Measurements from ENCODE around the gene DUOX1. TPM values are rescaled to one million over a fixed set of nuclear protein-coding genes. Genes with fewer than 3 reads are reported as not detected.
"Not testable (repeated sequence)": the region's sequence is repeated elsewhere in the genome, so short reads cannot be mapped to it uniquely, and the experiment has no call there.

DUOX1 gene
- total RNA-seq, 6 experiments from 2014 or later, result 0.02 to 0.26 (median 0.12) TPM; not detected in 1

- DNase-seq, result no peak
- Mint-ChIP-seq H3K27ac (no peak overlapping the region), H3K36me3 (ENCODE audit: low read depth) (no peaks in the 10 kb centered on the region), H3K27me3 (ENCODE audit: insufficient read depth) (peaks cover 47% of the 10 kb centered on the region), H3K9me3 (no peaks in the 10 kb centered on the region), H3K4me3 (no peak overlapping the region), H3K4me1 (ENCODE audit: low read depth) (no peaks in the 10 kb centered on the region)
- no peak for TF ChIP-seq CTCF (IDR thresholded peaks at IDR 0.05)
Observed at GRCh38 chr15:45100884-45101625, 28.7 kb upstream of the DUOX1 start.

DNA sequence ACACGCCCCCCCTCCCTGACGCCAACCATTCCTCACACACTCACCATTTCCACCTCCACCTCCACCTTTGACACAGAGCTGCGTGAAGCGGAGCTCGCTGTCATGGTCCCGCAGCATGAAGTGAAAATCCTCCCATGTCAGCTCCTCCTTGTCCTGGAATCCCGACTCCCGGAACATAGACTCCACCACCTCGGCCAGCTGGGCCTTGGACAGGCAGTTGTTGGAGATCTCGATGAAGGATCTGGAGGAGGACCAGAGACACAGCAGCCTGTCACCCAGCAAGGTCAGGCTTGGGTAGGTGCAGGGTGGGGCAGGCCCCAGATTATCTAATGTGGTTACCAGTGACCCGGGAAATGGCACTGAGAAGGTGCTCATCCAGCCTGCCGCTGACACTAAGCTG, 28.0 kb upstream of the DUOX1 start:
- DNase-seq, result no peak
- Mint-ChIP-seq H3K4me1 (ENCODE audit: low read depth) (no peaks in the 10 kb centered on the region), H3K4me3 (no peak overlapping the region; the same call in 1 of the 2 replicates), H3K27me3 (ENCODE audit: insufficient read depth) (peaks cover 48% of the 10 kb centered on the region), H3K36me3 (ENCODE audit: low read depth) (no peaks in the 10 kb centered on the region), H3K9me3 (no peaks in the 10 kb centered on the region), H3K27ac (no peak overlapping the region)
- no peak for TF ChIP-seq CTCF (IDR thresholded peaks at IDR 0.05)

DNA sequence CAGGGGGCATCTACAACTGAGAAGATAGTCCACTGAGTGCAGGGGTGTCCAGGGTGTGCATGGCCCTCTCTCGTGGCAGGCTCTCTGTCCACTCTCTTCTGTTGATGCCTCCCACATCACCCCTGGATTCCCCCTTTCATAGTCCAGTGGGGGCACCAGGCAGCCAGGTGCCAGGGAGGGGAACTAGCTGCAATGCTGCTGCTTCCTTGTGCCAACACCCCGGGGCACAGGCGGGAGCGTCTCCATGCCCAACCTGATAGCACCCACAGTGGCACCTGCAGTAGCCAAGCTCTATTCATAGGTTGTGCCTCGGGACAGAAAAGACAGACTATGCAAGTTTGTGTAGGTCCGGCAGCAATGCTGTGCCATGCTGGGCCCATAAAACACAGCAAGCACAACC, 27.6 kb upstream of the DUOX1 start:
- Mint-ChIP-seq H3K4me3 (no peak overlapping the region), H3K36me3 (ENCODE audit: low read depth) (no peaks in the 10 kb centered on the region), H3K27ac (no peak overlapping the region), H3K4me1 (ENCODE audit: low read depth) (no peaks in the 10 kb centered on the region), H3K9me3 (no peaks in the 10 kb centered on the region), H3K27me3 (ENCODE audit: insufficient read depth) (peaks cover 44% of the 10 kb centered on the region)
- no peak for DNase-seq
- no peak for TF ChIP-seq CTCF (IDR thresholded peaks at IDR 0.05)

GRCh38 chr15:45104170-45104569, 25.6 kb upstream of the DUOX1 start:
- not testable (repeated sequence) for DNase-seq; H3K27ac Mint-ChIP-seq; H3K4me3 Mint-ChIP-seq; H3K4me1 Mint-ChIP-seq (ENCODE audit: low read depth); H3K36me3 Mint-ChIP-seq (ENCODE audit: low read depth); H3K9me3 Mint-ChIP-seq
- H3K27me3 Mint-ChIP-seq (ENCODE audit: insufficient read depth), result peaks cover 34% of the 10 kb centered on the region

GRCh38 chr15:45105586-45105985, 24.2 kb upstream of the DUOX1 start:
- Mint-ChIP-seq H3K27me3 (ENCODE audit: insufficient read depth) (peaks cover 42% of the 10 kb centered on the region), H3K4me1 (ENCODE audit: low read depth) (no peaks in the 10 kb centered on the region), H3K4me3 (no peak overlapping the region), H3K36me3 (ENCODE audit: low read depth) (no peaks in the 10 kb centered on the region), H3K27ac (no peak overlapping the region), H3K9me3 (no peaks in the 10 kb centered on the region)
- TF ChIP-seq CTCF (IDR thresholded peaks at IDR 0.05), result no peak
- no peak for DNase-seq

DNA sequence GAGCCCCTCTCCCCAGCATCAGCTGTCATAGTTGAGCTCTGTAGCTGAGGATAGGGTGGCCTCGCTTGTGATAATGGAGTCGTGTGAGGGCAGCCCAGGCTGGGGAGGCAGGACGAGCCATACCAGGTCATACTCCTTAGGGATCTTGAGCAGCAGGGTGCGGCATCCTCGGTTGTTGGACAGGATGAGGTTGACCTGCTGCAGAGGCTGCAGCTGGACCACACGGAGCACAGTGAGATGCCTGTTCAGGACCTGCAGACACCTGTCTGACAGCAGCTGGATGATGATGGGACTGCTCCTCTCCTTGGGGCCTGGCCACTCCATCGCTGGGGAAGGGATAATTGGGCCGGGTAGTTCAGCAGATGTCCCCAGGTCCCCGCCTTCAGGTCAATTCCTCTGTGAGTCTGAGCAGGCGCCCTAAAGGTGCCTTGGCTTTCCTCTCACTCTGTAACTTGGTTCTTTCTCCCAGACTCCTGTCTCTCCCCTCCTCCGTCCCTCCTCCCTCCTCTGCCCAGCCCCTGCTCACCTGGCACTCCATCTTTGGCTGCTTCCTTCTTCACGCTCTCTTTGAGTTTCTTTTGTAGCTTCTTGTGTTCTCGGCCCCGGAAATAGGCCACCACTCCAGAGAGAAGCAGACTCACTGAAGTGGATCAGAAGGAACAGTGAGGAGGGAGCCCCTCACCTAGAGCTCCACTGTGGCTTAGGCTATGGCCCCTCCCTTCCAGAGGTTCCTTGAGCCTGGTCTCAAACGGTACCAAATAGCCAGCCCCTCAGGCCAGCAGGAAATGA, 23.6 kb upstream of the DUOX1 start:
- no peak overlapping the region for H3K27ac Mint-ChIP-seq
- no peak for DNase-seq
- TF ChIP-seq CTCF (IDR thresholded peaks at IDR 0.05), result no peak
- H3K9me3 Mint-ChIP-seq, result no peaks in the 10 kb centered on the region
- no peaks in the 10 kb centered on the region for H3K4me1 Mint-ChIP-seq (ENCODE audit: low read depth)
- no peak overlapping the region for H3K4me3 Mint-ChIP-seq
- H3K36me3 Mint-ChIP-seq (ENCODE audit: low read depth), result no peaks in the 10 kb centered on the region
- H3K27me3 Mint-ChIP-seq (ENCODE audit: insufficient read depth), result peaks cover 43% of the 10 kb centered on the region

All from HFFc6 (cell line).